HCEC 1CT (cell line): ENCODE results near the gene PTPRN2.

Experiments
- DNase-seq: peaks from one replicate; pipeline ENCODE4 v3.0.0-alpha.2; 2017

Gene PTPRN2

GRCh38 chr7:158271646-158272045 is 316.0 kb downstream of the PTPRN2 start:
- no peak for DNase-seq

DNA sequence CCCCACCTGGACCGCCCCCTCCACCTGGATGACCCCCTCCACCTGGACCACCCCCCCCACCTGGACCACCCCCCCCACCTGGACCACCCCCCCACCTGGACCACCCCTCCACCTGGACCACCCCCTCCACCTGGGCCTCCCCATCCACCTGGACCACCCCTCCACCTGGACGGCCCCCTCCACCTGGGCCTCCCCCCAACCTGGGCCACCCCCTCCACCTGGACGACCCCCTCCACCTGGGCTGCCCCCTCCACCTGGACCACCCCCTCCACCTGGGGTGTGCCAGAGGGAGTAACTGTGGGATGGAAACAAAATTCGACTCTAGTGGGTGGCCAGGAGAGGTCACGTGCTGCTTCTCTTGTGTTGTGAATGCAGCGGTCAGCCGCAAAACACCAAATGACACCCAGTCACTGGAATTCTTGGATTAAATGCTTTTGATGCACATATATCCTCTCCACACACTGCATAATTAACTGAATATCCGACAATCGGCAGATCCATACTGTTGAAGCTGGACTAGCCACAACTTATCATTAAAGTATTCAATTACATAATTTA is 316.7 kb downstream of the PTPRN2 start:
- no peak for DNase-seq

- no peak for DNase-seq
Observed at GRCh38 chr7:158270106-158270775, 317.4 kb downstream of the PTPRN2 start.

GRCh38 chr7:158268816-158269535 is 318.6 kb downstream of the PTPRN2 start:
- DNase-seq = no peak

GRCh38 chr7:158267742-158268435 is 319.7 kb downstream of the PTPRN2 start:
- DNase-seq = no peak

DNA sequence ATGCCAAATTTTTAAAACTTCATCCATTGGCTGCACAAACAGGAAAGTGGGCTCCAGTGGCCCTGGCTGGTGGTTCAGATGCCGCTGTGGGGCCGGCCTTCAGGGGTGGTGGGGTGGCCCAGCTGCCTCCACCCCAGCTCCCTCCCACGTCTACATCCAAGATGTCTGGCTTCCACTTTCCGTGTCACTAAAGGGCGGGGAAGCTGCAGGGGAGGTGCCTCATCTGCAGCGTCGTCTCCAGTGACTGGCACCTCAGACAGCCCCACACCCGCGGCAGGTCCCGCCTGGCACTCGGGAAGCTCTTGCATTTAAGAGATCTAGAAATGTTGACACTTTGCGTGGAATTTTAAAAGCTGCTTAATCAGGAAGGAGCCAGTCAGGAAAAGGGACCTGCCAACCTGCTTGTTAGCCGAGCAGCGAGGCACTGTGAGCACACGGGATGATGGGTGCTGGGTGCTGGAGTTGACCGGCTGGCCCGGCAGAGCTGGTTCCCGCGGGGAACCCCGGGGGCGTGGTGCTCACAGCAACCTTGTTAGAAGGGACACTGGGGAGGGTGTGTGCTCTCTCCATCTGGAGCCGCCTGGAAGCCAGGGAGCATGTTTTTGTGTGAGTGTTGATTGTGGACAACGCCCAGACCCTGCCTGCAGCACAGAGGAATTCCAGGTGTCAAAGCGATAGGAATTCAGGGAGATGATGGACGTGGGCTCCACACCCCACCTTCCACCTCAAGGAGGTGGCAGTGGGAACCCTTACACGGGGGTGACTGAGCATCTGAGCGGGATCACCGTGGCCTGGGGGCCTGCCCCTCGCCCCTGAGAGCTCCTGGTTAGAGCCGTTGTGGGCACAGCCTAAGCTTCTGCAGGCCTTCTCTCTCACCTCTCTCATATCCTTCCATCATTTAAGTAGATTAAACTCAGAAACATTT is 320.5 kb downstream of the PTPRN2 start:
- no peak for DNase-seq

- DNase-seq = no peak
Observed at GRCh38 chr7:158266426-158266816, 321.2 kb downstream of the PTPRN2 start.

DNA sequence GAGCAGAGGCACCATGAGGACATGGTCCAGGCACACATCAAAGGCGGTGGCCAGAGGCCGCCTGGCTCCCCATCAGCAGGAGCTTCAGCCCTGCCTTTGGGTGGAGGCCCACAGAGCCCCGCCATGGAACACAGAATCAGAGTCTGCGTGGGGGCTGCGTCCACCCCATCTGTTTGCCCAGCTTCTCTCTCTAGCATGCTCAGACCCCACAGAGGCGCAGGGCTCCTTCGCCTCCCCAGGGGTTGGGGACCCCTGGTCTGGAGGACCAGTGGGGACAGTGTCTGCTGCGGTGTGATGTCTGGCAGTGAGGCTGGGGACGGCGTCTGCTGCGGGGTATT is 321.9 kb downstream of the PTPRN2 start:
- DNase-seq = no peak

DNA sequence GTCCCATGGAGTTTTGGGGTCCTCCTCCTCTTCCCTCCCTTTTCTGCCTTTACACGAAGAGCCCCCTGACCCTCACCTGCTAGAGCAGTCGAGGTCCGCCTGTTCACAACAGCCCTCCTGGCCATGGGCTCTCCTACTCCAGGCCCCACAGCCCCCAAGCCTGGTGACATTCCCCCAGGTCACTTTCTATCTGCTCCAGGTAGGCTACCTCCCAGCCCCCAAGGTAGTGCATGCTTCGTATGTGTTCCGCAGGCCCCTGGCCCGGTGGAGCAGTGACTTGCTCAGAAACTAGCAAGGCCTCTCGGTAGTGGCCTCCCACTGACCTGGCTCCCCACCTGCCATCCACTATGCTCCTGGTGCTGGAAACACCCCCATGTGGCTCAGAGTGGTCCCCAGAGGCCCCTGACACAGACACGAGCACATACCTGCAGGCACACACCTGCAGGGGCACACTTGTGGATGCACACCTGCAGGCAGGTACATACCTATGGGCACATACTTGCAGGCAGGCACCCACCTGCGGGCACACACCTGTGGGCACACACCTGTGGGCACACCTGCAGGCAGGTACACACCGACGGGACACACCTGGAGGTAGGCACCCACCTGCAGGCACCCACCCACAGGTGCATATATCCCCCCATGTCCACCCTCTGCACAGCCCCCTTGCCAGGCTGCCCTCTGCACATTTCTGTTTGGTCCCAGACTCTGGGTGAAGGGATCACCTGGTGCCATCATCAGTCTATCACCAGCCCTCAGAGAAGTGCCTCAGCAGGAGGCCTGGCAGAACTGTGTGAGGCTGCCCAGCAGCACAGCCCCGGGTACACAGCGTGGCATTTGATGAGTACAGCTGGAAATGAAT is 322.5 kb downstream of the PTPRN2 start:
- no peak for DNase-seq

DNA sequence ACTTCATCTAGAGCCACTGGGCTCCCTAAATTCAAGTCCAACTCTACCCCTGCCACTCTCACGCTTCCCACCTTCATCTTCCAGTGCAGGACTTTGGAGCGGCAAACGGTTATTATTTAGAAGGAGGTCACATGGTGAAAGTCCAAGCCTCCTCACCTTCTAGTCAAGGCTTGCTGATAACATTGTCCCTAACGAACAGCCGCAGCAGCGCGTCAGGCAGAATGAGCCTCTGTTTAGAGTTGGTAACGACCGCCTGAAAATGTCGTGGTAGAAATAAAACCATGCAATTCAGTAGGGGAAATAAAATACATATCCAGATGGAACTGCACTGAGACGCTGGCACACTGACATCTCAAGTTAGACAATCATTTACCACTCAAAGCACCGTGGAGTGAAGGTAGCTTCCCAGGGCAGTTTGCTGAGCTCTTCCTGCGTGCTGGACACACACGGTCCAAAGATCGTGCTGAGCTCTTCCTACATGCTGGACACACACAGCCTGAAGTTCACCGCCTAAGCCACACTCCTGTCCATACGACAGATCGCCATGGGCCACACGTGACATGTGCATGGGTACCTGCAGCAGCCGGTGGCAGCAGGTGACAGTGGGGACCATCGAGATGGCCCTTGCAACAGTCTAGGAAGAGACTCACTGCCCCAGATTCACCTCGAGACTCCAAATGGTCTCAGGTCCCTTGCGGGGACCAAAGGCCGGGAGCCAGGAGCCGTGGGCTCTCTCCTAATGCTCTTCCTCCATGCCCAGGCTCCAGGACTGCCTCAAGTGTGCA is 323.5 kb downstream of the PTPRN2 start:
- no peak for DNase-seq

- DNase-seq = no peak
Observed at GRCh38 chr7:158263110-158263963, 324.3 kb downstream of the PTPRN2 start.

GRCh38 chr7:158262284-158263109 is 325.1 kb downstream of the PTPRN2 start:
- no peak for DNase-seq

DNA sequence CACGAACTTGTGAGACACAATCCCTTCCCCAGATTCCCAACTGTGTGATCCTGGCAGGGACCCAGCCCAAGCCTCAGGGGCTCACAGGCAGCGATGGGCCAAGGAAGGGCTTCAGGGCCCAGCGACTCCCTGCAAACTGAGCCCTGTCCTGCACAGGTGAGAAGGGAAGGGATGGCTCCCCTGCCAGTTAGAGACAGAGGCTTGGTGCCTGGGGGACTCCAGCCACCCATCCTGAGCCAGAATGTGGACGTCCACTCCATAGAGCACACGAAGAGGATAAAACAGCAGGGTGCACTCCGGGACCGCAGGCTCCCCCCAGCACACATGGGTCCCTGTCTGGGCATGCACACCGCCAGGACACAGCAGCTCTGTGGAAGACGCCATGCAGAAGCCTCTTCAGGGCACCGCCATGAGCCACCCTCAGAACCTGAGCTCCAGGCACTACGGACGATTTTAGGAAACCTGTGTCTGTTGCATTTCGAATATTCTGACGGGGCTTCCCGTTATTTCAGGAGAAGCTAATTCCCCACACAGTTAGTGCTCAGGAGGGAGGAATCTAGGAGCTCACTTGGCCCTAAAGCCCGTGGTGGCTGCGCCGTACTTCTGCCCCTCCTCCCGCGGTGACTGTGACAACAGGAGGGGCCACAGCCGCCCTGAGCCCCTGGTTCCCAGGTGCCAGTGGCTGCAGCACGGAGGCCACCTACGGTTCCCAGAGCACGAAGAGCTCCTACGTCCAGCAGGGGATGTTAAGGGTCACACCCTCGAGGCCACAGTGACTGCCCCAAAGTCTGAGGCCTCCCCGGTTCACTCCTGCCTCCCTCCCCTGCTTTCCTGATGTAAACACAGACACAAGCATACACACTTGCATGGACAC is 326.0 kb downstream of the PTPRN2 start:
- DNase-seq = no peak

GRCh38 chr7:158260567-158261361 is 326.9 kb downstream of the PTPRN2 start:
- no peak for DNase-seq

DNA sequence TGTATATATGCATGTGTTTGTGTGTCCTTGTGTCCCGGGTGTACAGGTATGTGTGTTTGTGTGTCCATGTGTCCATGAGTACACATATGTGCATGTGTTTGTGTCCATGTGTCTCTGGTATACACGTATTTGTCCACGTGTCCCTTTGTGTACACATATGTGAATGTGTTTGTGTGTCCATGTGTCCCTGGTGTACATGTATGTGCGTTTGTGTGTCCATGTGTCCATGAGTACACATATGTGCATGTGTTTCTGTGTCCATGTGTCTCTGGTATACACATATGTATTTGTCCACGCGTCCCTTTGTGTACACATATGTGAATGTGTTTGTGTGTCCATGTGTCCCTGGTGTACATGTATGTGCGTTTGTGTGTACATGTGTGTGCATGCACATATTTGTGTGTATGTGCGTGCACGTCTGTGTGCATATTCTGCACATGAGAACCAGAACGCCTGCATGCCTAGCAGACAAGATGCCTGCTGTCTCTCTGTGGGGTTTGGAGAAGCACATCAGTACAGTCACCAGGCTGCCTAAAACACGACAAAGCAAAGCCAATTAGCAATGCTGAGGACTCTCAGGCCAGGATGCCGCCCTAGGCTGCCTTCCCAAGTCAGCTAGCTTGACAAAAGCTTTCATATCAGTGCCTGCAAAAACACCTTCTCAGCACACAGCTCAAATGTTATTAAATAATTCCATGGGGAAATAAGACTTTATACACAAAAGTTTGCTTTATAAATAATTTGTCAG is 327.8 kb downstream of the PTPRN2 start:
- DNase-seq = no peak

DNA sequence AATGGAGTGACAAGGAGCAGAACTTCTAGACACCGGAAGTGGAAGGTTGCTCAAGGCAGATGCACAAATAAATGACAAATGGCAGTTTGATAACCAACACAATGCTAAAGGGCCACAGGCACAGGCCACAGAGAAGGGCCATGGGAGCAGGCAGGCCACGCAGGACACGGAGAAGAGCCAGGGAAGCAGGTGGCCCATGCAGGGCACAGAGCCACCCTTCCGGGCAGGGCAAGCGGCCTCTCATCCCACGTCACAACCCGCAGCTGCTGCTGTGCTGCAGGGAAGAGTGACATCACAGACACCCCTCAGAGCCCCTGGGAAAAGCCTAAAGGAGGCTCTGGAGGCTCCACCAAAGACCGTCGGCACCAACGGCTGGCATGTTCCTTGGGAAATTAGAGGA is 328.5 kb downstream of the PTPRN2 start:
- DNase-seq = no peak
